ENCODE results near the gene ANKRD24. TPM values are rescaled to one million over a fixed set of nuclear protein-coding genes. Genes with fewer than 3 reads are reported as not detected.
"Not testable (repeated sequence)": the region's sequence is repeated elsewhere in the genome, so short reads cannot be mapped to it uniquely, and the experiment has no call there.

Gene ANKRD24
- total RNA-seq, 4 donors from 2014 or later, result 0.04 to 2.0 (median 0.44) TPM

DNA sequence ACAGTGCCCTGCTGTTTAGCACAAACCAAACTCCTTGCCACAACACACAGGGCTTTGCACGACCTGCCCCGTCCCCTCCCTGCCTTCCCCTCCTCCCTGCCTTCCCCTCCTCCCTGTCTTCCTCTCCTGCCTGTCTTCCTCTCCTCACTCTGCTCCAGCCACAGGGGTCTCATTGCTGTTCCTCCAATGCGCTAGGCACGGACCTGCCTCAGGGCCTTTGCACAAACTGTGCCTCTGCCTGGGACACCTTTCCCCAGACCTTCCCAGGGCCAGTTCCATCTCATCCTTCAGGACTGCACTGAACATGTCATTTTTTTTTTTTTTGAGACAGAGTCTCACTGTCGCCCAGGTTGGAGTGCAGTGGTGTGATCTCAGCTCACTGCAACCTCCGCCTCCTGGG, 30.9 kb upstream of the ANKRD24 start:
- DNase-seq, result no peak

DNA sequence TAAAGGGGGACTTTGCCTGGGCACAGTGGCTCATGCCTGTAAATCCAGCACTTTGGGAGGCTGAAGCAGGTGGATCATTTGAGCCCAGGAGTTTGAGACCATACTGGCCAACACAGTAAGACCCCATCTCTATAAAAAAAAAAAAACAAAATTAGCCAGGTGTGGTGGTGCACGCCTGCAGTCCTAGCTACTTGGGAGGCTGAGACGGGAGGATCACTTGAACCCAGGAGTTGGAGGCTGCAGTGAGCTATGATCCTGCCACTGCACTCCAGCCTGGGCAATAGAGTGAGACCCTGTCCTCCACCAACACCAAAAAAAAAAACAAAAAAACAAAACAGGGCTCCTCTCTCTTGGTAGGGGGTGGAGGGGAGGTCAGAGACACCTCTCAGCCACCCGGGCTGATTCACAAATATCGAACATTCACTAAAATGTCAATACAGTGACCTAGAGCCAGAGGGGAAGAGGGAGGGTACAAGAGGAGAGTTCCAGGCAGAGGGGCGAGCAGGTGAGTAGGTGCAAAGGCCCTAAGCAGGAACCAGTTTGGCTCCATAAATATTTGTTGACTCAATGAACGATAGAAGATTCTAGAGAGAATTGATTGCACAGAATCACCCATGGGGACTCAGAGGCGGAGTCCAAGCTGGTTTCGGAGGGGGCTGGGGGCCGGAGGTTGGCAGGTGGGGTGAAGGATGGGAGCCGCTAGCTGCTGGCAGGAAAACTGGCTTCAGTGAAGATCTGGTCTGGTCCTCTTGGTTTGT, 30.1 kb upstream of the ANKRD24 start:
- WGBS, 2 donors, result 60 to 68% methylated on average over 10 of the region's 10 CpGs
- Histone ChIP-seq H3K9me3 (no peaks in the 10 kb centered on the region), H3K27ac (no peak overlapping the region), H3K4me3 (no peak overlapping the region), H3K27me3 (peaks cover 0 to 66% (median 0%) of the 10 kb centered on the region in 4 donors), H3K4me1 (no peaks in the 10 kb centered on the region), H3K36me3 (no peaks in the 10 kb centered on the region)
- intact Hi-C loops (cut with DNase I), result no loop called here
- TF ChIP-seq, protein P1, sequence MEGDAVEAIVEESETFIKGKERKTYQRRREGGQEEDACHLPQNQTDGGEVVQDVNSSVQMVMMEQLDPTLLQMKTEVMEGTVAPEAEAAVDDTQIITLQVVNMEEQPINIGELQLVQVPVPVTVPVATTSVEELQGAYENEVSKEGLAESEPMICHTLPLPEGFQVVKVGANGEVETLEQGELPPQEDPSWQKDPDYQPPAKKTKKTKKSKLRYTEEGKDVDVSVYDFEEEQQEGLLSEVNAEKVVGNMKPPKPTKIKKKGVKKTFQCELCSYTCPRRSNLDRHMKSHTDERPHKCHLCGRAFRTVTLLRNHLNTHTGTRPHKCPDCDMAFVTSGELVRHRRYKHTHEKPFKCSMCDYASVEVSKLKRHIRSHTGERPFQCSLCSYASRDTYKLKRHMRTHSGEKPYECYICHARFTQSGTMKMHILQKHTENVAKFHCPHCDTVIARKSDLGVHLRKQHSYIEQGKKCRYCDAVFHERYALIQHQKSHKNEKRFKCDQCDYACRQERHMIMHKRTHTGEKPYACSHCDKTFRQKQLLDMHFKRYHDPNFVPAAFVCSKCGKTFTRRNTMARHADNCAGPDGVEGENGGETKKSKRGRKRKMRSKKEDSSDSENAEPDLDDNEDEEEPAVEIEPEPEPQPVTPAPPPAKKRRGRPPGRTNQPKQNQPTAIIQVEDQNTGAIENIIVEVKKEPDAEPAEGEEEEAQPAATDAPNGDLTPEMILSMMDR (IDR thresholded peaks at IDR 0.05), result no peak
- no peak for TF ChIP-seq POLR2A (IDR thresholded peaks at IDR 0.05)
- DNase-seq, result no peak

More for the DNA sequence above, 30.9 kb upstream of the ANKRD24 start:
- Histone ChIP-seq H3K4me3 (no peak overlapping the region), H3K9me3 (no peaks in the 10 kb centered on the region), H3K36me3 (no peaks in the 10 kb centered on the region), H3K27ac (no peak overlapping the region), H3K27me3 (peaks cover 0 to 62% (median 0%) of the 10 kb centered on the region in 4 donors), H3K4me1 (no peaks in the 10 kb centered on the region)
- intact Hi-C loops (cut with DNase I), result no loop called here
- WGBS, 2 donors, result 63 to 69% methylated on average over 6 of the region's 6 CpGs
- no peak for TF ChIP-seq POLR2A (IDR thresholded peaks at IDR 0.05)
- TF ChIP-seq, protein P1 (IDR thresholded peaks at IDR 0.05), result no peak

DNA sequence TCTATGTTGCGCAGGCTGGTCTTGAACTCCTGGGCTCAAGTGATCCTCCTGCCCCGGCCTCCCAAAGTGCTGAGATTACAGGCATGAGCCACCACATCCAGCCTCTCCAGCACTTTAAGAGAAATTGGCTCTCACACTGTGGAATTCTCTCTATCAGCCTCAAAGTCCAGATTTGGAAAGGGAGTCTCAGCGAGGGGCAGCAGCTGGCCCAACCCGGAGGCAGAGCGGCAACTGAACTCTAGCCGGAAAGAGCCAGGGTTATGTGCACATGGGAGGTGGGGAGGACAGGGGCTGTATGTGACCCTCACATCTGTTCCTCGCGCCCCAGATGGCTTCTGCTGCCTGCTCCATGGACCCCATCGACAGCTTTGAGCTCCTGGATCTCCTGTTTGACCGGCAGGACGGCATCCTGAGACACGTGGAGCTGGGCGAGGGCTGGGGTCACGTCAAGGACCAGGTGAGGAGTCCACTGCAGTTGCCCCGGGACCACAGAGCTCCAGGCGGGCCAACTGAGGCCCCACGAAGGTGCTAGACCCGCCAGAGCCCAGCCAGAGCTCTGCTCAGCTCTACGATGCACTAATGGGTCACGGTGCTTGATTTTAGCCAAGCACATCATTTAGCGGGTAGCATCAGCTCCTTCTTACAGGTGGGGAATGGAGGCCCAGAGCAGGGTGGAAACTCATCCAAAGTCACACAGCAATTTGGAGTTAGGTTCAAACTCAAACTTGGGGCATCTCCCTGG, 27.7 kb upstream of the ANKRD24 start:
- intact Hi-C loops (cut with DNase I), result no loop called here
- WGBS, 2 donors, result 78 to 83% methylated on average over 4 to 8 of the region's 21 CpGs
- DNase-seq, result no peak
- no peak overlapping the region for H3K4me3 ChIP-seq
- TF ChIP-seq POLR2A (IDR thresholded peaks at IDR 0.05), result no peak
- TF ChIP-seq, protein P1 (IDR thresholded peaks at IDR 0.05), result no peak
- H3K27me3 ChIP-seq, result peaks cover 0 to 64% (median 0%) of the 10 kb centered on the region in 4 donors
- H3K36me3 ChIP-seq, result no peaks in the 10 kb centered on the region
- H3K4me1 ChIP-seq, result no peaks in the 10 kb centered on the region
- H3K9me3 ChIP-seq, result no peaks in the 10 kb centered on the region
- no peak overlapping the region for H3K27ac ChIP-seq

DNA sequence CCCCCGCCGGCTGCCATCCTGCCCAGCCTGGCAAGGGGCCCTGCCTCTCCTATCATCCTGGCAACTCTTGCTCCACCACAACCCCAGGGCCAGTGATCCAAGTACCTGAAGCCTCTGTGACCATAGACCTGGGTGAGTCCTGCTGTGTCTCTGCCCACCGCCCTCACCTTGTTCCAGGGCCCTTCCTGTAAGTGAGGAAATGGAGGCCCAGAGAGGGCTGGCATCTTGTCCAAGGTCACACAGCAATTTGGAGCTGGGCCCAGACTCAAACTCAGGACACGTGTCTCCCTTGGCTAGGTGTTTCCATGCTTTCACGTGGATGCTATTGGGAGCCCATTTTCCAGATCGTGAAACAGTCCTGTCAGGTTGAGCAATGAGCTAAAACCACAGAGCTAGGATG, 25.3 kb upstream of the ANKRD24 start:
- 70 to 72% methylated on average over 2 to 4 of the region's 6 CpGs for WGBS, 2 donors
- no peak overlapping the region for H3K27ac ChIP-seq
- H3K27me3 ChIP-seq, result peaks cover 0 to 55% (median 0%) of the 10 kb centered on the region in 4 donors
- H3K9me3 ChIP-seq, result no peaks in the 10 kb centered on the region
- no peaks in the 10 kb centered on the region for H3K36me3 ChIP-seq
- no peaks in the 10 kb centered on the region for H3K4me1 ChIP-seq
- TF ChIP-seq, protein P1 (IDR thresholded peaks at IDR 0.05), result no peak
- no peak for TF ChIP-seq POLR2A (IDR thresholded peaks at IDR 0.05)
- H3K4me3 ChIP-seq, result no peak overlapping the region
- DNase-seq, result no peak
- intact Hi-C loops (cut with DNase I), result no loop called here

DNA sequence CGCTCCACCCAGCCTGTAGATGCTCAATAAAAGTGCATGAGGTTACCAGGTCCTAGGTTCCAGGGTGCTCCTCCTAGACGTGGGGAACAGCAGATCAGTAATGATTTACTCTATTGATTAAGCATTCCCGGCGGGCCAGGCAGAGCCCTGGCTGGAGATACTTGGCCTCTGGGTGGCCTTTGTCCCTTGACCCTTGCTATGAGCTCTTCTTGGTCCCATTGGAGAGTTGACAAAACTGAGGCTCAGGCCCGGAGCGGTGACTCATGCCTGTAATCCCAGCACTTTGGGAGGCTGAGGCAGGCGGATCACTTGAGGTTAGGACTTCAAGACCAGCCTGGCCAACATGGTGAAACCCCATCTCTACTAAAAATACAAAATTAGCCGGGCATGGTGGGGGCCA, 24.5 kb upstream of the ANKRD24 start:
- DNase-seq; H3K27ac ChIP-seq; intact Hi-C loops (cut with DNase I); H3K4me3 ChIP-seq; H3K9me3 ChIP-seq; H3K4me1 ChIP-seq; H3K36me3 ChIP-seq: not testable (repeated sequence)
- 50 to 67% methylated on average over 1 to 2 of the region's 8 CpGs for WGBS, 2 donors
- peaks cover 0 to 47% (median 0%) of the 10 kb centered on the region in 4 donors for H3K27me3 ChIP-seq
